NCI-H2029 (cell line): ENCODE results near the gene TTF1.
"Not testable (repeated sequence)": the region's sequence is repeated elsewhere in the genome, so short reads cannot be mapped to it uniquely, and the experiment has no call there.

Experiments
- DNase-seq: peaks from one replicate; lab custom pipeline; 2025; lab: John Stamatoyannopoulos, UW

The TTF1 gene

DNA sequence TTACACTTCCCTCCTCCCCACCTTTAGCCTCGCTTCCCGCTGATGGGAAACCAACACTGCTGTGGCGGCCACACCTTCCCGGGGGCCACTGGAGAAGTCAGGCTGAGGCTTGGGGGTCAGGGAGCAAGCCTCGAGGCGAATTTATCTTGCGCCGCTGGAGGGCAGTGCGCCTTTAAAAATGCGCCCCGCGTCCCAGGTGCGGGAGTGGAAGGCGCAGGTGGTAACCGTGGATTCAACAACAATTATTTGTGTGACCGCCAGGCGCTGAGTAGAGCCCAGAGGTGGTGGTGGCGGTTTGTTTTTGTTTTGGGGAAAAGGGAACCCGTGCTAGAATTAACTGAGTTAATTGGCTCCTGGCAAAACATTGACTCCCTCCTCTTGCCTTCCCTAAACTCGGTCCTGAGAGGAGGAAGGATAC, 4.5 kb upstream of the TTF1 start:
- peak; percentile 84 for DNase-seq

DNA sequence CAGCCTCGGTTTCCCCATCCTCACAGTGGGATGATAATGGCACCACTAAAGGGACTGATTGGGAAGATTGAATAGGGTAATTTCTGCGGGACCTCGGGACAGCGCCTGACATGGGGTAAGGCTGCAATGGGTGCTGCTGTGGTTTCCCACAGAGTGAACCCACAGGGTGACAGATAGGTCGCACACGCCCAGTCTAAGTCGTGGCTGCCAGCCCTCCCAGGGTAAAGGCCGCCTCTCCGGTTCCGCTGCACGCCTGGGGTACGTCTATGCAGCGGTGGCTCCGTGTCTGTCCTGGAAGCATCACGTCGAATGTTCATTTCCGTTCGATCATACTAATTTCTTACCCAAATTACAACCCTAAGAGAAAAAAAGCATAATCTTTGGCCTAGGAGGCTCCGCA, 4.0 kb upstream of the TTF1 start:
- no peak for DNase-seq

DNA sequence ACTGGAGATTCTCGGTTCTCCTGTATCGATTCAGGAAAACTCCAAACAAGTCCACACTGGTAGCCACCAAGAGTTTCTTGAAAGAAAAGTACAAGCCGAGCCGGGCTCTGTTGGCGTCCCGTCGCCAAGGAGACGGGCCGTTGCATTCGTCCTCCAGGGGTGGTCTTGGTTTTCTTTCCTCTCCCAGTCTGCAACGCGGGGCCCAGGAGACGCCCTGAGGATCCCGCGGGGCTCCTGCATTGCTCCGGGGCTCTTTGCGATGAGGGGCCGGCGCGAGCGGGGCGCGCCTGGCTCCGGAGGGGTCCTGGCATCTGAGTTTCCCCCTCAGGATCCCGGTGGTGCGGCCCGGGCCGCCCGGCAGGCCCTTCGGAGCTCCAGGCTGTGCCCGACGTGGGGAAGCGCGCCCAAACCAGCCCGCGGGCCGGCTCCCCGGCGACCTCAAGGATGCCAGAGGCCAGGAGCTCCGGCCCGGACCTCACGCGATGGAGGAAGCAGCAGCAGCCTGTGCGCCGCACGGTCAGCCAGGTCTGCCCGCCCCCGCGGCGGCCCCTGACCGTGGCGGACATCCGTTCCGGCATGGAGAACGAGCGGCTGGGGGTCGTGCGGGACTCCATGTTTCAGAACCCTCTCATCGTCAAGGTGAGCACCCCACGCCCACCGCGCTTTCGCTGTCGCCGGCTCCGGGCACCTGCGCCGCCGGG, 3.3 kb upstream of the TTF1 start, which contains the start of gene CFAP77:
Gene CFAP77 (plus strand): TSS at position 384 of the 701 bp plus-strand sequence. CDS start 61 bp downstream, at position 445.
- peak; percentile 24 for DNase-seq

DNA sequence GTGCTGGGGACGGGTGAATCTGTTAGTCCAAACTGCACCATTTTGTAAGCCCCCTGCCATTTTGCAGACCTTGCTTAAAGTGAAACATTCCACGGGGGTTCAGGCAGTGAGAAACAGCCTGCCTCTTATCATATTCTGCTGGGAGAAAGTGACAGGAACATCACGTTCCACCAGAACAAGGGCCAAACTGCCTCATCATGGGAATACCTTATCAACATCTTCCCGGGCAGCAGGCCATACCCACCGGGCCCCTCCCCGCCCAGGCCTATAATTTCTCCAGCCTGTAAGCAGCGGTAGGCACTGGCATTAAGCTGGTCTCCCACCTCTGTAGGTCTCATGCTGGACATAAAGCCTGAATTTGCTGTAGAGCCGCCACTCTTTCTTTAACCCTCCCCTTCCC, 1.9 kb upstream of the TTF1 start:
- DNase-seq = no peak

GRCh38 chr9:132407196-132407595, 556 bp upstream of the TTF1 start:
- DNase-seq = no peak

GRCh38 chr9:132404228-132404881, 2.3 kb downstream of the TTF1 start:
- DNase-seq = no peak

- no peak for DNase-seq
Observed at GRCh38 chr9:132401824-132402223, 4.8 kb downstream of the TTF1 start.

DNA sequence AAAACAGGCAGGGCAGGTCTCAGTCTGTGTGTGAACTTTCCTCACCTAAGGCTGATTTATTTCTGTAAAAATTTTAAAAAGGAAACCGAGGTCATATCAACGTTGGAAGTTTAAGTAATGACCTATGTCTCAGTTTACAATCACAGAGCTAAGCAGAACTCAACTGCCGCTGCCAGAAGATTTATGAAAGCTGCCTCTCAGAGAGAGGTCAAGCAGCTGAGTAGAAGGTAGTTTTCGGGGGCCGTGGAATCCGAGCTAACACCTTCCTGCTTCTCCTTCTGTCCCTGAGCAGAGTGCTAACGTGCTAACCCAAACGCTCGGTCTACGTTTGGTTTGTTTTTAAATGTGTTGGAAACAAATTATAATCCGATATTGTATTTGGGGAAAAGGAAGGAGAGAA, 11.1 kb downstream of the TTF1 start:
- no peak for DNase-seq

DNA sequence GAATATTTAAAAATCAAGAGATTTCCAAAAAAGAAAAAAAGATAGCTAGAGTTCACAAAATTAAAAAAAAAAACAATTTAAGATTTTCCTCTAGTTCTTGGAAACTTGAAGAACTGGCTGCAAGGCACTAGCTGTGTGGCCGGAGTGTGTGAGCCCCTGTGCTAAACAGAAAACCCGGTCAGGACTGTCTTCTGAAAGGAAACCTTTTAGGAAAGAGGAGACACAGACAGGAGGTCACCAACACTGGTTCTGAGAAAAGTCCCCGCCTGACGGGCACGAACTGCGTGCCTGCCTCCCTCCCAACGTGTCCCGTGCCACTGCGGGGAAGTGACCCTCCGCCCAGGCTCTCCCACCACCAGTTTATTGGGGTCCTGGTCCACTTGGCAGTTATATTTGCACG, 15.2 kb downstream of the TTF1 start:
- no peak for DNase-seq

- no peak for DNase-seq
Observed at GRCh38 chr9:132390966-132391365, 15.7 kb downstream of the TTF1 start.

- DNase-seq = no peak
Observed at GRCh38 chr9:132387133-132387532, 19.5 kb downstream of the TTF1 start.

- DNase-seq = no peak
Observed at GRCh38 chr9:132384376-132384775, 22.3 kb downstream of the TTF1 start.

GRCh38 chr9:132383462-132383883, 23.2 kb downstream of the TTF1 start:
- no peak for DNase-seq

GRCh38 chr9:132381966-132382541, 24.6 kb downstream of the TTF1 start:
- no peak for DNase-seq

GRCh38 chr9:132378416-132378815, 28.2 kb downstream of the TTF1 start:
- DNase-seq = not testable (repeated sequence)

DNA sequence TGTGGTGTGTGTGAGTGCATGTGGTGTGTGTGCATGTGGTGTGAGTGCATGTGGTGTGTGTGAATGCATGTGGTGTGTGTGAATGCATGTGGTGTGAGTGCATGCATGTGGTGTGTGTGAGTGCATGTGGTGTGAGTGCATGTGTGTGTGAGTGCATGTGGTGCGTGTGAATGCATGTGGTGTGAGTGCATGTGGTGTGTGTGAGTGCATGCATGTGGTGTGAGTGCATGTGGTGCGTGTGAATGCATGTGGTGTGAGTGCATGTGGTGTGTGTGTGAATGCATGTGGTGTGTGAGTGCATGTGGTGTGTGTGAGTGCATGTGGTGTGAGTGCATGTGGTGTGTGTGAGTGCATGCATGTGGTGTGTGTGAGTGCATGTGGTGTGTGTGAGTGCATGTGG, 28.9 kb downstream of the TTF1 start:
- DNase-seq = not testable (repeated sequence)

- DNase-seq = peak; percentile 22
Observed at GRCh38 chr9:132372177-132373095, 34.2 kb downstream of the TTF1 start.

DNA sequence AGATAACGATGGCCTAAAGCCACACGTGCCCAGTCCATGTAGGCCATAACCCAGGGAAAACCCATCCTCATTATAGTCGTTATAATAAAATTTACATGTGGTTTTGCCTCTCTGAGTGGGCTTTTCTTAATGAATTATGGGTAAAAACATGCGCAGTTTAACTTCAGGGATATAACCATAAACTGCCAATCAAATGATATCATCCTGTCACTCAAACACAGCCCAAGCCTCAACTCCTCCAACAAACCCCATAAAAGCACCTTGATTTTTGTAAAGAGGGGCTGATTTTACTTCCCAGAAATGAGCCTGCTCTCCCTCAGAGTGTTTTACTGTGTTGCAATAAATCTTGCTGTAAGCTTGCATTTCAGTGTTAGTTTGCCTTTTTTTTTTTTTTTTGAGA, 36.0 kb downstream of the TTF1 start:
- no peak for DNase-seq

DNA sequence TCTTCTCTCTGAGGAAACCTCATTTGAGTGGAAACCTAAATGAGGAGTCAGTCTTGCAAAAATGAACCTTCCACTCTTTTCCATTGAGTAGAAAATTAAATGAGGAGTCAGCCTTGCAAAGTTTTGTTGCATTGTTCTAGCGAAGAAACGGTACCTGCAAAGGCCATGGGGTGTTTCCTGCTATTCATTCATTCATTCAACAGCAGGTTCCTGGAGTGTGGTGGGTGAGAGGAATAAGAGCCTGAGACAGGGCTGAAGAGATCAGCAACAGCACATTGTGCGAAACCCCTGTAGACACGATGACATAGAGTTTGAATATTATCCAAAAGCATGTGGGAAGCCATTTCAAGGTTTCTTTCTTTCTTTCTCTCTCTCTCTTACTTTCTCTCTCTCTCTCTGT, 37.2 kb downstream of the TTF1 start:
- no peak for DNase-seq

DNA sequence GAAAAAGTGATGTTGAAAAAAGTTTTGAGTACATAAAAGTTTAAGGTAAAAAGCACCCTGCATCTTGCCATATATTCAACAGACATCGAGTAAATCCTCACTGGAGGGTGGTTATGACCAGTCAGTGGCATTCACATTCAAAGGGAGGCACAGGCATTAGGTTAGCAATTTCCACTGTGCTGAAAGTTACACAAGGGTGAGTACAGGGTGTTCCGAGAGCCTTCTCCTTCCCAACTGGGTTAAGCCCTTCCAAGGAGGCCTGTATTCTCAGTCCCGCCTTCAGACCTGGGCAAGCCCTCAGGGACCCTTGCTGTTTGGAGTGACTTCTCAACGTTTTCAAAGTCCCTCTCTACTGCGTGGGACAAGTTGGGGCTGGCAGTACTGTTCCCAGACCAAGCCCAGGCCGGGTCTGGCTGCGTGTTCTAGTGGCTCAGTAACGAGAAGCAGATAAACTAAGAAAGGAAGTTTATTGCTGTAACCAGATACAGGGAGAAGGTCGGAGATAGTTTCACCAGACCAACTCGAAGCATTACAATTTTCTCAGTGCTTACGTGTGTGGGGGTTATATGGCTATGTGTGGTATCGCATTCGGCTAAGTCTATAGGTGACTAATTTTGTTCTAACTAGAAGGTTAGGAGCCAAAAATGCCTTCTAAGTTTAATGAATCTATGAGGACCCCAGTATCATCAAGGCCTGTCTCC, 38.9 kb downstream of the TTF1 start:
- no peak for DNase-seq

- DNase-seq = no peak
Observed at GRCh38 chr9:132366481-132366880, 40.2 kb downstream of the TTF1 start.

DNA sequence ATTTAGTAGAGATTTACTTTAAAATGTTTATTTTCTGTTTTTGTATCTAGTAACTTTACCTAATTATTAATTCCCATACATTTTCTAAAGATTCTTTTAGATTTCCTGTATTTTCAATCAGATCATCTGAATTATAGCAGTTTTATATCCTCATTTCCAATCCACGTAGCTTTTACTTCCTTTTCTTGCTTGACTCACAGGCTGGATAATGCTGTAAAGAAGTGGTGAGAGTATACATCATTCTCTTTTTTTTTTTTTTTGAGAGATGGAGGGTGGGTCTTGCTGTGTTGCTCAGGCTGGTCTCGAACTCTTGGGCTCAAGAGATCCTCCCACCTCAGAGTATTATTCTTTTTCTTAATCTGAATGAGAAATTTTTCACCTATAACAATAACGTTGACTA, 40.7 kb downstream of the TTF1 start:
- DNase-seq = no peak
